GM21423 (cell line): ENCODE measurements around the gene GATD1.
"Not testable (repeated sequence)": the region's sequence is repeated elsewhere in the genome, so short reads cannot be mapped to it uniquely, and the experiment has no call there.

ENCODE experiments used
- ATAC-seq: cut with Tn5 transposase; IDR thresholded peaks from one replicate; pipeline ENCODE4 v1.9.1; 2021; ENCODE audit warnings: mild to moderate bottlenecking, moderate library complexity; ENCODE audit not compliant: unreplicated experiment

GATD1 gene

DNA sequence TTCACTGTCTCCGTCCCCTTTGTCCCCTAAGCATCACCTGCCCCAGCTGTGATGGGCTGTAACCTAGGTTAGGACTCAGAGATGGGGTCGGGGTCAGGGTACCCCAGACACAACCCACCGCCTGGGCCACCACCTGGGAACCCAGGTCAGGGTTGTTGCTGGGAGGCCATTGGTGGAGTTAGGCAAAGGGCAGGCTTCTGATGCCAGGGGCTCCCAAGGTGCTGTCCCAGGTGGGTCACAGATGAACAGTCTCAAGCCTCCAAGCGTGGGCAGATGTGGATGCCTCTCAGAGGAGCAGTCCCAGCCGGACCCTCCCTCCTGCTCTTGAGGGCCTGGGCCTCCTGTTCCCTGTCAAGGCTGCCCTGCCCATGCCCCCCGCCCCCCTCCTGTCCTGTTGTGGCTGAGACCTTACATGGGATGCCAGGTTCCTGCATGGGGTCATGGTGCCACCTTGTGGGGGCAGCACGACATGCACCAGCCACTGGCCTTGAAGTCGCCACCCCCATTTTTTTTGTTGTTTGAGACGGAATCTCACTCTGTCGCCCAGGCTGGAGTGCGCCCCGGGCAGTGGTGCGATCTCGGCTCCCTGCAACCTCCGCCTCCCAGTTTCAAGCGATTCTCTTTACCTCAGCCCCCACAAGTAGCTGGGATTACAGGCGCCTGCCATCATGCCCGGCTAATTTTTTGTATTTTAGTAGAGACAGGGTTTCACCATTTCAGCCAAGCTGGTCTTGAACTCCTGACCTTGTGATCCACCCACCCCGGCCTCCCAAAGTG lies 12.1 kb downstream of the GATD1 start:
- no peak for ATAC-seq

DNA sequence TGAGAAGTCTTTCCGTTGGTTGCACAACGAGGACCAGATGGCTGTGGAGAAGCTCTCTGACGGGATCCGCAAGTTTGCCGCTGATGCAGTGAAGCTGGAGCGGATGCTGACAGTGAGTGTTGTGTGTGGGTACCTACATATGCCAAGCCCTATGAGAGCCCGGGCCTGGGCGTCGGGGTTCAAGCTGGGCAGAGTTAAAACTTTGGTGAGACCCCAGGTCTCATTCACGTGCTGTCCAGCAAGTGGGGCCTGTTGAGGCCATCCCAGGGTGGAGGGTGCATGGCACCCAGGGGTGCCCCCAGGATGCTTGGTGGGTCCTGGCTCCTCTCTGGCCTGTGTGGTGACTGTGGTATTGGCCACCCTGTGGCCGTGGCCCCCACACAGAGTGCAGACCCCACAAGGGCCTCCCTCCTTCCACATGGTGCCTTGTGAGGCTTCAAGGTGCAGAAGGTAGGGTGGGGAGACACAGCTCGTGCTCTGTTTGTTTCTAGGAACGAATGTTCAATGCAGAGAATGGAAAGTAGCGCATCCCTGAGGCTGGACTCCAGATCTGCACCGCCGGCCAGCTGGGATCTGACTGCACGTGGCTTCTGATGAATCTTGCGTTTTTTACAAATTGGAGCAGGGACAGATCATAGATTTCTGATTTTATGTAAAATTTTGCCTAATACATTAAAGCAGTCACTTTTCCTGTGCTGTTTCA lies 12.8 kb downstream of the GATD1 start:
- no peak for ATAC-seq

DNA sequence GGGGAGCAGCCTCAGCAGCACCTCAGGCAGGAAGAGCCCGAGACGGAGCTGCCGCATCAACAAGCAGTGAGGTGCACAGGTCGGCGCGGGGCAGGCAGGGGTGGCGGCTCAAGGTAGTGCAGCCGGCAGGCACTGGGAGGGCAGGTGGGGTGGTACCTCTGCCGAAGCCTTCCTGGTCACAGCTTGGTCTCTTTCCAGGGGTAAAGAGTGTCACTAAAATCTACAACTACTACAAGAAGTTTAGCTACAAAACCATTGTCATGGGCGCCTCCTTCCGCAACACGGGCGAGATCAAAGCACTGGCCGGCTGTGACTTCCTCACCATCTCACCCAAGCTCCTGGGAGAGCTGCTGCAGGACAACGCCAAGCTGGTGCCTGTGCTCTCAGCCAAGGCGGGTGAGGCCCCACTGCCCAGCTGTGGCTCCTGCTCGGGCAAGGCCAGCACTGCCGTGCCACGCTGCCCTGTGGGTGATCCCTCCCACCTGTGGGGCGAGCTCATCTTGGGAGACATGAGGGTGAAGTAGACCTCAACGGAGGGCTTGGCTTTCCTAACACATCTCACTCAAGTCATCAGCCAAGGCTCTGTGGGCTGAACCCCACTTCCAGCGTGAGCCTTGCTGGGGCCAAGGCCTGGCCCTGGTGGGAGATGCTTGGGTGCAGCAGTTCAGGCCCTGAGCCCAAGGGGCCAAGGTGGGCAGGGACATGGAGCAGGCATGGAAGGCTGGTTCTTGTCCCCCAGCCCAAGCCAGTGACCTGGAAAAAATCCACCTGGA lies 13.6 kb downstream of the GATD1 start:
- no peak for ATAC-seq

DNA sequence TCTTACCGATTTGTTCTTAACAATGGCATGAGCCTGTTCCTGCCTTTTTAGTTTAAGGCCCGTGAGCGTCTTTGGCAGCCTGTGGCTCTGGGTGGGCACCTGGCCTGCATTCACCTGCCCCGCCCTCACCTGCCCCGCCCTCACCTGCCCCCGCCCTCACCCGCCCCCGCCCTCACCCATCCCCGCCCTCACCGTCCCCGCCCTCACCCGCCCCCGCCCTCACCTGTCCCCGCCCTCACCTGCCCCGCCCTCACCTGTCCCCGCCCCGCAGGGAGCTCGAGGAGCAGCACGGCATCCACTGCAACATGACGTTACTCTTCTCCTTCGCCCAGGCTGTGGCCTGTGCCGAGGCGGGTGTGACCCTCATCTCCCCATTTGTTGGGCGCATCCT lies 14.2 kb downstream of the GATD1 start:
- ATAC-seq: no peak

DNA sequence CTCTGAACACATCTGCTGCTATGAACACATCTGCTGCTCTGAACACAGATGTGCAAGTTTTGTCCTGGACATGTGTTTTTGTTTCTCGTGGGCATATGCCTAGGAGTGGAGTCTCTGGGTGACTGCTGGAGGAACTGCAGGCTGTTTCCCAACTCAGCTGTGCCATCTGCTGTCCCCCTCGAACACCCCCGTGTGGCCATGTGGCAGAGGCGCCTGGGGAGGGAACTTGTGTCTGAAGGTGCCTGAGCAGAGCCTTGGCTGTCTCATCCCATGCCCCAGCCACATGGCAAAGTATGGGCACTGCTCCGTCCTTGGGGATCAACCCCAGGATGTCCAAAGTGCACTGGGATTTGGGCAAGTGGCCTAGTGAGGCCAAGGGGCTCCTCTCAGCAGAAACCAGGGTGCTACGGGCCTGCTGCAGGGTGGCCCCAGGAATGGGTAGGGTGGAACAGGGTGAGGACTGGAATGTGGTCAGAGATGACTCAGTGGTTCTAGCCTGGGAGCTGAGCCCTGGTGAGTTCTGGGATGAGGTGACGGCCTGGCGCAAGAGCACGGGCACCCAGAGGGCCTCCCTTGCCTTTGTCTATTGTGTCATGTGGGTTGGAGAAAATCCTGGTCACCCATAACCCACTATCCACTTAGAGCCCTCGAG lies 14.7 kb downstream of the GATD1 start:
- no peak for ATAC-seq

DNA sequence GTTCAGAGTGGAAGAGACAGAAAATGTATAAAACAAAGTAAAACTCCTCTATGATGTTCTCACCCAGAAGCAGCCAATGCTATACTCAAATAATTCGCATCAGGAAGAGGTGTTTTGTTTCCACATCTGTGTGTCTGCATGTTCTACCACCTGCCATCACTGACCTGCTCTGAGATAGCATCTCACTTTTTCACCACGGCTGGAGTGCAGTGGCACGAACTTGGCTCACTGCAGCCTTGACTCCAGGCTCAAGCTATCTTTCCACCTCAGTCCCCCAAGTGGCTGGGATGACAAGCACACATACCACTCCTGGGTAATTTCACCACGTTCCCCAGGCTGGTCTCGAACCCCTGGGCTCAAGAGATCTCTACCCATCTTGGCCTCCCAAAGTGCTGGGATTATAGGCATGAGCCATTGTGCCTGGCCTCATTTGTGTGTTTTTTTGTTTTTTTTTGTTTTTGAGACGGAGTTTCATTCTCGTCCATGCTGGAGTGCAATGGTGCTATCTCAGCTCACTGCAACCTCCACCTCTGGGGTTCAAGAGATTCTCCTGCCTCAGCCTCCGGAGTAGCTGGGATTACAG lies 15.7 kb downstream of the GATD1 start:
- no peak for ATAC-seq

DNA sequence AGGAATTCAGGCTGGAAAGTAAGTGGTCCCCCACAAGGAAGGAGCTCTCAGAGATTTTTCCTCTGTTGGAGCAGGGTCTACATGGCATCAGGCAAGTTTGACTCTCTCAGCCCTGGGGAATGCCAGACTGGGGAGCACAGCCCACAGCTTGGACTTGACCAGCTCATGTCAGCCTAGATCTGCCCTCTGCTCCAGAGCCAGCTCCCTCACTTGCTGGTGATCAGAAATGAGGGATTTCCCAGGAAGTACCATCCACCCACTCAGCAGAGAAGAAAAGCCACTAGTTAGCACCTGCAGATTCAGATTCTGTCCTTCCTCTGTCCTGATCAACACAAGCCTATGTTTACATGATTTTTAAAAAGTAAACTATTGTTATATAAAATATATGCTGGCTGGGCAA lies 17.1 kb downstream of the GATD1 start:
- no peak for ATAC-seq

DNA sequence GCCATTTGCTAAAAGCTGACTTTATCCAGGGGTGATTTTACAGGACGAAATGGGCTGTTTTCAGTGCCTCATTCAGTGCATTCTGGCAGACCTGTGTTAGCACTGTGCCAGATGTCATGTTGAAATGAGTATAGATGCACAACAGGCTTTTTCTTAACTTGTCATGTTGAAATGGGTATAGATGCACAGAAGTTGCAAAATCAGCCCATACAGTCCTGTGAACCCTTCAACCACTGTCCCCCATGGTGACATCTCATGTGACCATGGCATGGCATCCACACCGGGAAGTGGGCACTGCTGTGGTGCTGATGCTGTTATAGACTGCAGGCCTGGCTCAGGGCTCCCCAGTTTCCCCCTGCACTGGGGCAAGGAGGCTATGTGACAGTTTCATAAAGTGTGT lies 27.6 kb downstream of the GATD1 start:
- no peak for ATAC-seq

DNA sequence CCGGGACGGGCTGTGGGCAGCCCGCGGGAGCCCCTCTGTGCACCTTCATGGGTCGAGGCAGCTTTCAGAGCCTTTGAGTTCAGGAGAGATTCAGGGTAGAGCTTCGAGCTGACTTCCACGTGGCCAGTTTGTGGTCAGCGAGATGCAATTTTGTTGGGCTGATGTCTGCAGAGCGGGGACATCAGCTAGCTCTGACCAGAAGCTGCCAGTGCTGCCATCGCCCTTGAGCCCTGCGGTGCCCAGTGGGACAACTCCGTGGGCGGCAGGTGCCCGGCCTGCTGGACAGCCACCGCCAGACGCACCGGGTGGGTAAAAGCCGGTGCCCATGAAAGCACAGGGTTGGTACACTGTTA lies 29.3 kb downstream of the GATD1 start:
- peak; percentile 5 for ATAC-seq

DNA sequence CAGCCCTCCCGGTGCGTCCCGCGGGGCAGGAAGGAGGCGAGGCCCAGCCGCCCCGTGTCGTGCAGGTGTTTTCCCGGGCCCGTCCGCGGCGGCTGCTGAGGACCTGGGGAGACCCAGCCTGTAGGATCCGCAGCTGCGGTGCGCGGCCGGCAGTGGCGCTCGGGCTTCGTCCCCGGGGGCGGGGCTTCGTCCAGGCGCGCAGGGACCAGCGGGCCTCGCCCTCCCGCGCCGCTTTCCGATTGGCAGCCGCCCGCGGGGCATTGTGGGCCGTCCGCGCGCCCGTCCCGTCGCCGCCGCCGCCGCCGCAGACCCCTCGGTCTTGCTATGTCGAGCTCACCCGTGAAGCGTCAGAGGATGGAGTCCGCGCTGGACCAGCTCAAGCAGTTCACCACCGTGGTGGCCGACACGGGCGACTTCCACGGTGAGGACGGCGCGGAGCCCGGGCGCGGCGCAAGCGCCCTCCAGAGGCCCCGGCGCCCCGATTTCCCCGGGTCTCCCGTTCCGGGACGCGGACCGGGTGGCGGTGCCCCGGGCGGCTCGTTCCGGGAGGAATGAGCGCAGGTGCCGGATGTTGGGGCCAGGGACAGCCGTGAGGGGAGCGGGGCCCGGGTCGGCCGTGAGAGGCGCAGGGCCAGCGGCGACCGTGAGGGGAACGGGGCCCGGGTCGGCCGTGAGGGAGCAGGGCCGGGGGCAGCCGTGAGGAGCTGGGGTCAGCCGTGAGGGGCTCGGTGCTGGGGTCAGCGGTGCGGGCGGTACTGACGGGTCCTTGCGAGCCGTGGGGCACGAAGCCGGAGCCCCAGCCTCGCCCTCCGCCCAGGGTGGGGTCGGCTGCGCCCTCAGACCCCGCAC lies 29.9 kb downstream of the GATD1 start, which contains the start of gene TALDO1:
TSS of gene TALDO1 (plus strand) at position 307 of the 849 bp plus-strand sequence. CDS start at position 325, 18 bp downstream.
- peak; percentile 85 for ATAC-seq

DNA sequence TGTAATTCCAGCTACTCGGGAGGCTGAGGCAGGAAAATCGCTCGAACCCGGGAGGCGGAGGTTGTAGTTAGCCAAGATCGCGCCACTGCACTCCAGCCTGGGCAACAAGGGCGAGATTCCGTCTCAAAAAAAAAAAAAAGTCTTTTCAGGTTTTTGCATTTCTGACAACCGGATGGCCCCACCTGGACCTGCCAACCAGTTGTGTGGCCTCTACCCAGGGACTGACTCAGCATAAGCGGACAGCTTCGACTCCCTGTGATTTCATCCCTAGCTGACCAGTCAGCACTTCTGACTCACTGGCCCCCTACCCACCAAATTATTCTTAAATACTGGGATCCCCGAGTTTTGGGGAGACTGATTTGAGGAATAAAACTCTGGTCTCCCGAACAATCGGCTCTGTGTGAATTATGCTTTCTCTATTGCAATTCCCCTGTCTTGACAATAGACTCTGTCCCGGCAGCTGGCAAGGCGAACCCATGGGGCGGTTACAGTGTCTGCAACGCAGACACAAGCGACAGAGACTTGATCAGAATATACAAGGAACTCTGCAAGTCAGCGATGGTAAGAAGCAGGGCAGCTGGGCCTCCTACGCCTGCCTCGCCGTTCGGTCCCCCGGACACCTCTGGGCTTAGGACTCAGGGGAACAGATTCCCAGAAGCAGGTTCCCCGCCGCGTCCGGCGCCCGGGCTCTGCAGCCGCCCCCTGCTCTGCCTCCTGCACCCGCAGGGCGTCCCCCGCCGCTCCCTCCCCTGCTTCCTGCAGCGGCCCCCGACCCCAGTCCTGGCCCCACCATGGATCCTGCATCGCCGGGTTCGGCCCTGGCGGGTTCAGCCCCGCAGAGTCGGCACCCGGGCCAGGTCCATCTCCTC lies 30.8 kb downstream of the GATD1 start:
- ATAC-seq: peak; percentile 35

DNA sequence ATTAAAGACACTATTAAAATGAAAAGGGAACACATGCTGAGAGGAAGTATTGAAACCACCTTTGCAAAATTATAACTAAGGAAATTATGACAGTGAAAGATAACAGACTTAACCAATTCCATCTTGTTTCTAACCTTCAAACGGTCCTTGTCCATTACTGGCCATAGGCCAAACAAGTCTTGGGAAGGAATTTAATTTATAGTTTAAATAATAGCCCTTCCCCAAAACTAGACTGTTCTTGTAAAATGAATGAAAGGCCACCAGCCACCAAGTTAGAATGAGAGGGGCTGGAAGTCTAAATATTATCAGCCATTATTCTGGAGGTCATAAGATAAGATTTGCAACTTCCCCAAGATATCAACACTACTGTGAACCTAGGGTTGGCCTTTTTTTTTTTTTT lies 31.9 kb downstream of the GATD1 start:
- no peak for ATAC-seq

DNA sequence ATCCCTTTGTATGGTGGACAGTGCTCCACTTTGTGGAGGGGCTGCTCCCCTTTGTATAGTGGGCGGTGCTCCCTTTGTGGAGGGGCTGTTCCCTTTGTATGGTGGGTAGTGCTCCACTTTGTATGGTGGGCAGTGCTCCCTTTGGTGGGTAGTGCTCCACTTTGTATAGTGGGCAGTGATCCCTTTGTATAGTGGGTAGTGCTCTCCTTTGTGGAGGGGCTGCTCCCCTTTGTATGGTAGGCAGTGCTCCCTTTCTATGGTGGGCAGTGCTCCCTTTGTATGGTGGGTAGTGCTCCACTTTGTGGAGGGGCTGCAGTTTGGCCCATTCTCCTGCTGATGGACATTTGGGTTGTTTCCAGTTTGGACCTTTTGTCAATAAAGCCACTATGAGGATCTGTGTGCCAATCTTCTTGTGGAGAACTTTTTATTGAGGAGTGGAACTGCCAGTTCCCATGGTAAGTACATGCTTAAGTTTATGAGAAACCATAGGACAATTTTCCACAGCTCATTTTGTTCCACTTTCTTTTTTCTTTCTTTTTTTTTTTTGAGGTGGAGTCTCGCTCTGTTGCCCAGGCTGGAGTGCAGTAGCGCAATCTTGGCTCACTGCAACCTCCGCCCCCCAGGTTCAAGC lies 34.6 kb downstream of the GATD1 start:
- no peak for ATAC-seq

DNA sequence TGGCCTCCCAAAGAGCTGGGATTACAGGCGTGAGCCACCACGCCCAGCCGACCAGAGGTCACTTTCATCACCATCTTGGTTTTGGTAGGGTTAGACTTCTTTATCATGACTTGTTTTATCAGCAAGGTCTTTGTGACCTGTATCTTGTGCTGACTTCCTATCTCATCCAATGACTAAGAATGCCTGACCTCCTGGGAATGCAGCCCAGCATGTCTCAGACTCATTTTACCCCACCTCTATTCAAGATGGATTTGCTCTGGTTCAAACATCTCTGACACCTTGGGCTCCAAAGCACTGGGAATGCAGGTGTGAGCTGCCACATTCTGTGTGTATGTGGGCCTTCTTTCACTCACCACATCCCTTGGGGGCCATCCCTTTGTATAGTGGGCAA lies 35.1 kb downstream of the GATD1 start:
- ATAC-seq: no peak

DNA sequence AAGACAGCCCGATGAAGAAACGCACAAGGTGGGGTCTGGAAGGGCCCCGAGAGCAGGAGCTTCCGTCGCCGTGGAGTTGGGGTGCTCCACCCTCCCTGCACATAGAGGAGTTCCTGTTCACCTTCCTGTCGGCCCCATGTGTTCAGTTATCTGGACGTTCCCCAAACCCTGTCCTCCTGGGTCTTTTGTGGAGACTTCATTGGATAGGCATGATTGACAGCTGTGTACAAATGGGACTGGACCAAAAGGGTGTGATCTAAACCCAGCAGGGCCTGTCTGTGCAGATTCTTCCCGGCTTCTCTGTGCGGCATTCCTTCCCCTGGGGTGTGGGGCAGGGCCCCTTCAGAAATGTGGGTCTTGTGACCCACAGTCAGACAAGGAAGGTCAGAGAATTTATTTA lies 39.4 kb downstream of the GATD1 start:
- not testable (repeated sequence) for ATAC-seq

DNA sequence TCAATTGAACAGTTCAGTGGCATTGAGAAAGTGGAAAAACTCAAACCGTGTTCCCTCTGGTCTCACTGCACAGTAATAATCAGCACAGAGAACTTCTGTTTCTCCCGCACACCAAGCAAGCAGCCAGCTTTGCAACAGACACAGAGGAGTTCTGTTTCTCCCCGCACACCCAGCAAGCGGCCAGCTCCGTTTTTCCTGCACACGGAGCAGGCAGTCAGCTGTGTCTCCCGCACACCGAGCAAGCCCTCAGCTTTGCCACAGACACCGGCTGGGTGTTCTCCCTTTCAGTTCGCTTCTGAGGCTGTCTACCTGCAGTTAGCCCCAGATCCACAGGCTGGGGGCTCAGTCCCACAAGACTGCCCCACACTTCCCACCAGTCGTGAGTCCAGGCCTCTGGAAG lies 39.9 kb downstream of the GATD1 start:
- no peak for ATAC-seq

DNA sequence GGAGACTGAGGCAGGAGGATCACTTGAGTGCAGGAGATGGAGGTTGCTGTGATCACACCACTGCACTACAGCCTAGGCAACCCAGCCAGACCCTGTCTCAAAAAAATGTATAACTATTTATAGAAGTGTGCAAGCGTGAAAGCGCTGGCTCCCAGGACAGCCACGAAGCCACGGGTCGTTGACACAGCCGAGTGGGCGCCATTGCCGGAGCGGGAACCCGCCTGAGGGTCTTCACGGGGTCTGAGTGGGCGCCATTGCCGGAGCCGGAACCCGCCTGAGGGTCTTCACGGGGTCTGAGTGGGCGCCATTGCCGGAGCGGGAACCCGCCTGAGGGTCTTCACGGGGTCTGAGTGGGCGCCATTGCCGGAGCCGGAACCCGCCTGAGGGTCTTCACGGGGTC lies 42.7 kb downstream of the GATD1 start:
- not testable (repeated sequence) for ATAC-seq

DNA sequence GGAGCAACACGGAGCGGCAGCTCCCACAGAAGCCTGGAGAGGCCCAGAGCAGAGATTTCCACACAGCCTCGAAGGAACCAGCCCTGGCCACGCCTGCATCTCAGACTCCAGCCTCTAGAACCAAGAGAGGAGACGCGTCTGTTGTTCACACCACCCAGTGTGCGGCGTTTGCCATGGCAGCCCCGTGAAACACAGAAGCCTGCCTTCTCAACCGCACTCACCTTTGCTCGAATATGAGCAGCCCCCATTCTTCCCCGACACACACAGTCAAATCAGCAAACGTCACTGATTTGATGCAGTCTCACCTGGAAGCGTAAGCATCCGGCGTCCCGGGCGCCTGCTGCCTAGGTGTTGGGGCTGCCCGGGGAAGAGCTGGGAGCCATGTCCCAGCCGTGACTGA lies 44.2 kb downstream of the GATD1 start:
- no peak for ATAC-seq
